H9 (cell line): ENCODE data around the gene WDR74. TPM values are rescaled to one million over a fixed set of nuclear protein-coding genes. Genes with fewer than 3 reads are reported as not detected.

ENCODE experiments used
- DNase-seq: peaks from one replicate; pipeline ENCODE4 v3.0.0-alpha.2; 2017
- H2AFZ ChIP-seq: one replicate; pipeline ENCODE4 v1.6.1; 2013; ENCODE audit warnings: mild to moderate bottlenecking, low read length, control low read depth, moderate library complexity
- H2AK5ac ChIP-seq: 2 replicates; pipeline ENCODE4 v1.6.1; 2013; ENCODE audit warnings: low read length, control low read depth, mixed read lengths; ENCODE audit not compliant: insufficient read length
- H2BK120ac ChIP-seq: one replicate; pipeline ENCODE4 v1.6.1; 2013; ENCODE audit warnings: low read depth, mild to moderate bottlenecking, low read length, control low read depth, inconsistent platforms; ENCODE audit not compliant: poor library complexity, severe bottlenecking
- H2BK12ac ChIP-seq: 2 replicates; pipeline ENCODE4 v1.6.1; 2013; ENCODE audit warnings: low read length, control low read depth, mixed read lengths, low read depth; ENCODE audit not compliant: insufficient read length
- H2BK15ac ChIP-seq: 2 replicates; pipeline ENCODE4 v1.6.1; 2013; ENCODE audit warnings: low read depth, low read length, control low read depth
- H2BK20ac ChIP-seq: one replicate; pipeline ENCODE4 v1.6.1; 2013; ENCODE audit warnings: low read depth, mild to moderate bottlenecking, low read length, control low read depth, inconsistent platforms; ENCODE audit not compliant: poor library complexity, severe bottlenecking
- H2BK5ac ChIP-seq: 2 replicates; pipeline ENCODE4 v1.6.1; 2013; ENCODE audit warnings: low read length, control low read depth, mixed read lengths; ENCODE audit not compliant: insufficient read length
- H3K14ac ChIP-seq: 2 replicates; pipeline ENCODE4 v1.6.1; 2013; ENCODE audit warnings: low read length, control low read depth; ENCODE audit not compliant: insufficient read depth
- H3K18ac ChIP-seq: 2 replicates; pipeline ENCODE4 v1.6.1; 2013; ENCODE audit warnings: low read depth, mild to moderate bottlenecking, mixed read lengths, low read length, control low read depth; ENCODE audit not compliant: insufficient read length
- H3K23ac ChIP-seq: 2 replicates; pipeline ENCODE4 v1.6.1; 2013; ENCODE audit warnings: low read length, control low read depth, mixed read lengths, low read depth; ENCODE audit not compliant: insufficient read length
- H3K23me2 ChIP-seq: 2 replicates; pipeline ENCODE4 v1.6.1; 2013; ENCODE audit warnings: low read depth, mild to moderate bottlenecking, mixed read lengths, low read length, control low read depth; ENCODE audit not compliant: insufficient read length, poor library complexity, severe bottlenecking
- H3K27ac ChIP-seq: 2 replicates; pipeline ENCODE4 v1.5.1; 2013; ENCODE audit warnings: low read length, control low read depth, mixed read lengths, low read depth; ENCODE audit not compliant: insufficient read length
- H3K27me3 ChIP-seq: 2 replicates; pipeline ENCODE4 v1.6.1; 2013; ENCODE audit warnings: low read length, control low read depth, inconsistent platforms; ENCODE audit not compliant: insufficient read depth
- H3K4ac ChIP-seq: 2 replicates; pipeline ENCODE4 v1.6.1; 2013; ENCODE audit warnings: low read depth, mild to moderate bottlenecking, control low read depth, inconsistent platforms, low read length, moderate library complexity
- H3K4me1 ChIP-seq: 2 replicates; pipeline ENCODE4 v1.6.1; 2013; ENCODE audit warnings: low read length, control low read depth, inconsistent platforms; ENCODE audit not compliant: insufficient read depth
- H3K4me2 ChIP-seq: 2 replicates; pipeline ENCODE4 v1.6.1; 2013; ENCODE audit warnings: low read length, control low read depth, mixed read lengths; ENCODE audit not compliant: insufficient read length, insufficient read depth
- H3K56ac ChIP-seq: 2 replicates; pipeline ENCODE4 v1.6.1; 2013; ENCODE audit warnings: low read depth, mild to moderate bottlenecking, mixed read lengths, low read length, control low read depth; ENCODE audit not compliant: insufficient read length
- H3K79me1 ChIP-seq: 2 replicates; pipeline ENCODE4 v1.6.1; 2013; ENCODE audit warnings: low read depth, mild to moderate bottlenecking, moderate library complexity, low read length, control low read depth, inconsistent platforms; ENCODE audit not compliant: insufficient read depth, poor library complexity, severe bottlenecking
- H3K79me2 ChIP-seq: 2 replicates; pipeline ENCODE4 v1.6.1; 2013; ENCODE audit warnings: low read length, control low read depth, inconsistent platforms; ENCODE audit not compliant: insufficient read depth
- H3K9ac ChIP-seq: 2 replicates; pipeline ENCODE4 v1.6.1; 2013; ENCODE audit warnings: low read length, control low read depth, mixed read lengths; ENCODE audit not compliant: insufficient read length; ENCODE audit errors: extremely low read depth
- H3K9me3 ChIP-seq: one replicate; pipeline ENCODE4 v1.6.1; 2013; ENCODE audit warnings: low read depth, low read length, inconsistent platforms; ENCODE audit not compliant: control insufficient read depth
- H3T11ph ChIP-seq: one replicate; pipeline ENCODE4 v1.6.1; 2013; ENCODE audit warnings: mild to moderate bottlenecking, low read length, control low read depth, inconsistent platforms
- H4K20me1 ChIP-seq: one replicate; pipeline ENCODE4 v1.6.1; 2013; ENCODE audit not compliant: control insufficient read depth, insufficient read length, insufficient read depth
- H4K5ac ChIP-seq: 2 replicates; pipeline ENCODE4 v1.6.1; 2013; ENCODE audit warnings: low read depth, mild to moderate bottlenecking, mixed read lengths, low read length, control low read depth; ENCODE audit not compliant: insufficient read length
- H4K8ac ChIP-seq: replicated peaks from 2 replicates; pipeline ENCODE4 v1.6.1; 2013; ENCODE audit warnings: low read length, control low read depth, mixed read lengths, low read depth; ENCODE audit not compliant: insufficient read length
- H4K91ac ChIP-seq: 2 replicates; pipeline ENCODE4 v1.6.1; 2013; ENCODE audit warnings: low read depth, mild to moderate bottlenecking, moderate library complexity, mixed read lengths, low read length, control low read depth; ENCODE audit not compliant: insufficient read length
- H3K27ac Mint-ChIP-seq, 3 experiments: 2 replicates in 2 of 3; 3 replicates in 1 of 3; pipeline ENCODE4 v1.8.0; 2020 to 2021; ENCODE audit warnings: mixed read lengths in 3 of 3, mild to moderate bottlenecking in 1 of 3, moderate library complexity in 1 of 3
- H3K27me3 Mint-ChIP-seq: 2 replicates; pipeline ENCODE4 v1.8.0; 2021; ENCODE audit warnings: low read depth, mild to moderate bottlenecking, moderate library complexity, mixed read lengths
- H3K36me3 Mint-ChIP-seq, 3 experiments: 2 replicates in 2 of 3; 3 replicates in 1 of 3; pipeline ENCODE4 v1.8.0; 2020 to 2021; ENCODE audit warnings: low read depth in 3 of 3, mixed read lengths in 3 of 3; ENCODE audit not compliant: insufficient read depth in 1 of 3
- H3K4me1 Mint-ChIP-seq, 2 experiments: 2 replicates each; pipeline ENCODE4 v1.8.0; 2020; ENCODE audit warnings: mixed read lengths in 2 of 2
- H3K4me3 Mint-ChIP-seq, 2 experiments: 2 replicates in 1 of 2; 3 replicates in 1 of 2; pipeline ENCODE4 v1.8.0; 2020 to 2021; ENCODE audit warnings: mild to moderate bottlenecking in 2 of 2, mixed read lengths in 2 of 2, moderate library complexity in 1 of 2
- H3K9me3 Mint-ChIP-seq, 2 experiments: 2 replicates in 1 of 2; 3 replicates in 1 of 2; pipeline ENCODE4 v1.8.0; 2020; ENCODE audit warnings: mild to moderate bottlenecking in 2 of 2, mixed read lengths in 2 of 2, moderate library complexity in 1 of 2
- CTCF ChIP-seq: fragments of 200-600 bp; sonication (generic); conservative IDR thresholded peaks from 3 replicates; pipeline ENCODE4 v1.8.0; 2021; ENCODE audit warnings: antibody characterized with exemption, mild to moderate bottlenecking
- WGBS: extraction: QIAGEN DNeasy Blood & Tissue Kit; methylation state at CpG from one replicate; pipeline ENCODE4 v1.1.7; 2013; ENCODE audit warnings: missing lambda C conversion rate, low lambda C conversion rate, mixed read lengths; ENCODE audit not compliant: insufficient read length; ENCODE audit errors: extremely low coverage; 5-methylcytosine and 5-hydroxymethylcytosine counted together
- total RNA-seq: library from RNA; stranded (reverse); gene quantifications from 2 replicates; pipeline ENCODE4 v1.2.1, GENCODE V29; 2021

The WDR74 gene
- total RNA-seq, 1 experiment from 2014 or later = 121 TPM

GRCh38 chr11:62875698-62876478 lies 36.5 kb upstream of the WDR74 start:
- Histone ChIP-seq H3K9me3 (no peaks in the 10 kb centered on the region), H2AFZ (no peak overlapping the region), H4K91ac (no peak overlapping the region), H4K8ac (no peak overlapping the region), H3K4ac (no peak overlapping the region), H4K5ac (no peak overlapping the region), H3K9ac (no peak overlapping the region), H3K23ac (no peak overlapping the region), H2AK5ac (no peak overlapping the region), H3K4me2 (no peak overlapping the region), H3K79me1 (peaks cover 8% of the 10 kb centered on the region), H2BK120ac (no peak overlapping the region), H3K56ac (no peak overlapping the region), H3K79me2 (peaks cover 6% of the 10 kb centered on the region; the same call in 1 of the 2 replicates), H2BK15ac (no peak overlapping the region), H4K20me1 (no peaks in the 10 kb centered on the region), H2BK5ac (no peak overlapping the region), H3K27ac (no peak overlapping the region), H3K23me2 (peaks cover 7% of the 10 kb centered on the region), H2BK20ac (no peak overlapping the region), H3T11ph (no peak overlapping the region), H2BK12ac (no peak overlapping the region), H3K27me3 (no peaks in the 10 kb centered on the region), H3K4me1 (no peaks in the 10 kb centered on the region; the same call in 1 of the 2 replicates), H3K14ac (no peak overlapping the region), H3K18ac (no peak overlapping the region)
- Mint-ChIP-seq H3K27ac (peak overlapping the region in 1 of 3 experiments; percentile 80; a peak in 1 of 7 replicates), H3K9me3 (peaks cover 2% of the 10 kb centered on the region in 2 experiments; a peak in 3 of 5 replicates), H3K4me3 (no peak overlapping the region), H3K4me1 (peaks cover 14 to 21% of the 10 kb centered on the region in 2 experiments), H3K27me3 (peaks cover 2% of the 10 kb centered on the region; the same call in 1 of the 2 replicates), H3K36me3 (peaks cover 31 to 75% (median 53%) of the 10 kb centered on the region in 3 experiments)
- no peak for DNase-seq
- no CpG with 5 or more reads among the region's 7 CpGs for WGBS
- TF ChIP-seq CTCF = 0 out of 3 replicates have a peak, but pooled peaks have one; percentile 13
